ENCODE measurements around the gene FUT2. TPM values are rescaled to one million over a fixed set of nuclear protein-coding genes. Genes with fewer than 3 reads are reported as not detected.

The FUT2 gene
- total and polyA plus RNA-seq, 2 of the 13 experiments (the other 11 are each of a cell fraction or from before 2014, with no cell fraction given) = 0.07 TPM; not detected in 1

DNA sequence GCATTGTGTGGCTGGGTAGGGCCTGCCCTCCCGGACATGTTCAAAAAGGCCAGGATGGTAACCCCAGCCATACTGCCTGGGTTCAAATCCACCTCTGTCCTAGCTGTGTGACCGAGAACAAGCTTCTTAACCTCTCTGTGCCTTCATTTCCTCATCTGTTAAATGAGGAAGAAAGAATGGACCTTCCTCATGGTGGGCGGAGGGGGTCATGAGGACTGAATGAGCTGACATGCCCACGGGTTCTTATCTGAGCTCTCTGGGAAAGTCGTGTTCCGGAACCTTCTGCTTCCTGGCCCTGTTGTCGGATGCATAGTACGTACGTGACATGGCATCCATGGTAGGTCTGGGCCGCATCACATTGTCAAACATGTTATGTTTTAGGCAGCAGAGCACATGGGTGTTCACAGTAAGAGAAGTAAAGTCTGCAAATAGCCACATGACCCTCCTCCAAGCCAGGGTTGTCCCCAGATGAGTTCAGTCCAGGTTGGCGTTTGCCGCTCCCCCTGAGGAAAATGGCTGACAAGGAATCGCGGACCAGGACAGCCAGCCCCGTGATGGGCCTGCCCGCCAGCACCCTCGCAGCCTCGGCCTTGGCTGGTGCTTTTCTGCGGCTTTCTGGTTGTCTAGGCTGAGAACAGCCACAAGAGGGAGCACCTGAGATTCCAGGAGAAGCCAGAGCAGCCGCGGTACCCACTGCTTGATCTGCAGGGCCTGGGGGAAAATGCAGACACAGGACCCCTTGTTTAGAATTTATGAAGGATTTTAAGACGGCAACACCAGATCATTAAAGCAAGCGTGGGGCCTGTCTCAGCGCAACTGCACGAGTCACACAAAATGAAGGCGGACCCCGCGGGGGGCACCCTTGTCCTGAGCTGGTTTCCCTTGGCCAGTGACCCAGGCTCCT lies 20.6 kb upstream of the FUT2 start (continued):
- TF ChIP-seq, protein P1, sequence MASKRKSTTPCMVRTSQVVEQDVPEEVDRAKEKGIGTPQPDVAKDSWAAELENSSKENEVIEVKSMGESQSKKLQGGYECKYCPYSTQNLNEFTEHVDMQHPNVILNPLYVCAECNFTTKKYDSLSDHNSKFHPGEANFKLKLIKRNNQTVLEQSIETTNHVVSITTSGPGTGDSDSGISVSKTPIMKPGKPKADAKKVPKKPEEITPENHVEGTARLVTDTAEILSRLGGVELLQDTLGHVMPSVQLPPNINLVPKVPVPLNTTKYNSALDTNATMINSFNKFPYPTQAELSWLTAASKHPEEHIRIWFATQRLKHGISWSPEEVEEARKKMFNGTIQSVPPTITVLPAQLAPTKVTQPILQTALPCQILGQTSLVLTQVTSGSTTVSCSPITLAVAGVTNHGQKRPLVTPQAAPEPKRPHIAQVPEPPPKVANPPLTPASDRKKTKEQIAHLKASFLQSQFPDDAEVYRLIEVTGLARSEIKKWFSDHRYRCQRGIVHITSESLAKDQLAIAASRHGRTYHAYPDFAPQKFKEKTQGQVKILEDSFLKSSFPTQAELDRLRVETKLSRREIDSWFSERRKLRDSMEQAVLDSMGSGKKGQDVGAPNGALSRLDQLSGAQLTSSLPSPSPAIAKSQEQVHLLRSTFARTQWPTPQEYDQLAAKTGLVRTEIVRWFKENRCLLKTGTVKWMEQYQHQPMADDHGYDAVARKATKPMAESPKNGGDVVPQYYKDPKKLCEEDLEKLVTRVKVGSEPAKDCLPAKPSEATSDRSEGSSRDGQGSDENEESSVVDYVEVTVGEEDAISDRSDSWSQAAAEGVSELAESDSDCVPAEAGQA (IDR thresholded peaks at IDR 0.05; ENCODE audit: low read depth) = no peak
- TF ChIP-seq, protein P1 (CRISPR knock-in tag; IDR thresholded peaks at IDR 0.05; ENCODE audit: borderline replicate concordance) = no peak
- TF ChIP-seq NPAS2 (CRISPR knock-in tag; IDR thresholded peaks at IDR 0.05; ENCODE audit: borderline replicate concordance) (no peak), ZNF674 (CRISPR knock-in tag; IDR thresholded peaks at IDR 0.05; ENCODE audit: low read depth) (no peak), ZNF7 (CRISPR knock-in tag; IDR thresholded peaks at IDR 0.05) (no peak), YY1 (IDR thresholded peaks at IDR 0.05; ENCODE audit: insufficient read depth, insufficient replicate concordance, low read depth, low read length) (peak; percentile 79), RARG (CRISPR knock-in tag; IDR thresholded peaks at IDR 0.05; ENCODE audit: low read depth) (no peak), SIN3B (IDR thresholded peaks at IDR 0.05; ENCODE audit: low read length) (no peak), ZFYVE20 (CRISPR knock-in tag; IDR thresholded peaks at IDR 0.05; ENCODE audit: borderline replicate concordance, low read depth) (no peak), SRF (IDR thresholded peaks at IDR 0.05; ENCODE audit: low read depth, low read length) (no peak), ZNF773 (CRISPR knock-in tag; IDR thresholded peaks at IDR 0.05; ENCODE audit: borderline replicate concordance) (no peak), ZNF616 (CRISPR knock-in tag; IDR thresholded peaks at IDR 0.05; ENCODE audit: low read depth) (no peak), MTA3 (CRISPR knock-in tag; IDR thresholded peaks at IDR 0.05) (no peak), NFE2L1 (CRISPR knock-in tag; IDR thresholded peaks at IDR 0.05; ENCODE audit: borderline replicate concordance) (no peak), CREM (IDR thresholded peaks at IDR 0.05) (no peak), CREM (CRISPR knock-in tag; IDR thresholded peaks at IDR 0.05) (no peak), ZSCAN21 (CRISPR knock-in tag; IDR thresholded peaks at IDR 0.05; ENCODE audit: borderline replicate concordance) (no peak; the same call in 1 of the 2 replicates), PTBP1 (IDR thresholded peaks at IDR 0.05; ENCODE audit: low read depth, low read length, poor library complexity, severe bottlenecking) (no peak)
- TF ChIP-seq, protein P2, sequence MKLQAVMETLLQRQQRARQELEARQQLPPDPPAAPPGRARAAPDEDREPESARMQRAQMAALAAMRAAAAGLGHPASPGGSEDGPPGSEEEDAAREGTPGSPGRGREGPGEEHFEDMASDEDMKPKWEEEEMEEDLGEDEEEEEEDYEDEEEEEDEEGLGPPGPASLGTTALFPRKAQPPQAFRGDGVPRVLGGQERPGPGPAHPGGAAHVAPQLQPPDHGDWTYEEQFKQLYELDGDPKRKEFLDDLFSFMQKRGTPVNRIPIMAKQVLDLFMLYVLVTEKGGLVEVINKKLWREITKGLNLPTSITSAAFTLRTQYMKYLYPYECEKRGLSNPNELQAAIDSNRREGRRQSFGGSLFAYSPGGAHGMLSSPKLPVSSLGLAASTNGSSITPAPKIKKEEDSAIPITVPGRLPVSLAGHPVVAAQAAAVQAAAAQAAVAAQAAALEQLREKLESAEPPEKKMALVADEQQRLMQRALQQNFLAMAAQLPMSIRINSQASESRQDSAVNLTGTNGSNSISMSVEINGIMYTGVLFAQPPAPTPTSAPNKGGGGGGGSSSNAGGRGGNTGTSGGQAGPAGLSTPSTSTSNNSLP (IDR thresholded peaks at IDR 0.05; ENCODE audit: low read depth, low read length) = no peak
- TF ChIP-seq, protein P3, sequence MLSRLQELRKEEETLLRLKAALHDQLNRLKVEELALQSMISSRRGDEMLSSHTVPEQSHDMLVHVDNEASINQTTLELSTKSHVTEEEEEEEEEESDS (CRISPR knock-in tag; IDR thresholded peaks at IDR 0.05; ENCODE audit: borderline replicate concordance) = no peak
- TF ChIP-seq, protein P4, sequence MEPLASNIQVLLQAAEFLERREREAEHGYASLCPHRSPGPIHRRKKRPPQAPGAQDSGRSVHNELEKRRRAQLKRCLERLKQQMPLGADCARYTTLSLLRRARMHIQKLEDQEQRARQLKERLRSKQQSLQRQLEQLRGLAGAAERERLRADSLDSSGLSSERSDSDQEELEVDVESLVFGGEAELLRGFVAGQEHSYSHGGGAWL (CRISPR knock-in tag; IDR thresholded peaks at IDR 0.05) = no peak
